ENCODE measurements around the gene CALR3. TPM values are rescaled to one million over a fixed set of nuclear protein-coding genes. Genes with fewer than 3 reads are reported as not detected.
"Not testable (repeated sequence)": the region's sequence is repeated elsewhere in the genome, so short reads cannot be mapped to it uniquely, and the experiment has no call there.

Gene CALR3
- total and polyA plus RNA-seq, 4 donors = 0.20 to 0.39 TPM; not detected in 2

- DNase-seq (ENCODE audit: low read depth in 4 of 6, low spot score in 6 of 6) = peak in 2 of 6 donors; percentile 42 to 56
- Histone ChIP-seq H3K27me3 (ENCODE audit: control insufficient read depth, insufficient read depth, low read length) (no peaks in the 10 kb centered on the region), H3K27ac (ENCODE audit: low read depth, low read length) (peak overlapping the region; percentile 25), H3K4me3 (ENCODE audit: low read depth, low read length) (peak overlapping the region; percentile 67), H3K36me3 (ENCODE audit: control insufficient read depth, insufficient read depth, low read length) (peaks cover 6% of the 10 kb centered on the region), H3K9me3 (ENCODE audit: control insufficient read depth, insufficient read depth, low read length) (no peaks in the 10 kb centered on the region), H3K4me1 (ENCODE audit: control insufficient read depth, insufficient read depth, low read length) (peaks cover 50% of the 10 kb centered on the region)
- WGBS (ENCODE audit: insufficient coverage) = under 1% methylated on average over 65 of the region's 67 CpGs
Measured at GRCh38 chr19:16470911-16471811, 24.8 kb downstream of the CALR3 start.

- peaks cover 52% of the 10 kb centered on the region for H3K4me1 ChIP-seq (ENCODE audit: control insufficient read depth, insufficient read depth, low read length)
- no peaks in the 10 kb centered on the region for H3K9me3 ChIP-seq (ENCODE audit: control insufficient read depth, insufficient read depth, low read length)
- DNase-seq (ENCODE audit: low read depth in 4 of 6, low spot score in 6 of 6) = peak in 1 of 6 donors; percentile 13
- no peaks in the 10 kb centered on the region for H3K27me3 ChIP-seq (ENCODE audit: control insufficient read depth, insufficient read depth, low read length)
- peak overlapping the region; percentile 67 for H3K4me3 ChIP-seq (ENCODE audit: low read depth, low read length)
- 30% methylated on average over 2 of the region's 7 CpGs for WGBS (ENCODE audit: insufficient coverage)
- peaks cover 6% of the 10 kb centered on the region for H3K36me3 ChIP-seq (ENCODE audit: control insufficient read depth, insufficient read depth, low read length)
- no peak overlapping the region for H3K27ac ChIP-seq (ENCODE audit: low read depth, low read length)
Measured at GRCh38 chr19:16470541-16470910, 25.4 kb downstream of the CALR3 start.

- peak in 2 of 6 donors; percentile 39 to 41 for DNase-seq (ENCODE audit: low read depth in 4 of 6, low spot score in 6 of 6)
- Histone ChIP-seq H3K4me1 (ENCODE audit: control insufficient read depth, insufficient read depth, low read length) (peaks cover 56% of the 10 kb centered on the region), H3K9me3 (ENCODE audit: control insufficient read depth, insufficient read depth, low read length) (no peaks in the 10 kb centered on the region), H3K27ac (ENCODE audit: low read depth, low read length) (peak overlapping the region; percentile 40), H3K36me3 (ENCODE audit: control insufficient read depth, insufficient read depth, low read length) (peaks cover 13% of the 10 kb centered on the region), H3K27me3 (ENCODE audit: control insufficient read depth, insufficient read depth, low read length) (no peaks in the 10 kb centered on the region), H3K4me3 (ENCODE audit: low read depth, low read length) (no peak overlapping the region)
- WGBS (ENCODE audit: insufficient coverage) = 44% methylated on average over 2 of the region's 6 CpGs
Measured at GRCh38 chr19:16467581-16467980, 28.4 kb downstream of the CALR3 start.

GRCh38 chr19:16466802-16467427, 29.1 kb downstream of the CALR3 start:
- 82% methylated on average over 5 of the region's 12 CpGs for WGBS (ENCODE audit: insufficient coverage)
- H3K4me1 ChIP-seq (ENCODE audit: control insufficient read depth, insufficient read depth, low read length) = peaks cover 57% of the 10 kb centered on the region
- H3K27ac ChIP-seq (ENCODE audit: low read depth, low read length) = not testable (repeated sequence)

GRCh38 chr19:16465239-16465638, 30.7 kb downstream of the CALR3 start:
- WGBS (ENCODE audit: insufficient coverage) = 94% methylated on average over 3 of the region's 5 CpGs
- Histone ChIP-seq H3K4me1 (ENCODE audit: control insufficient read depth, insufficient read depth, low read length) (peaks cover 61% of the 10 kb centered on the region), H3K36me3 (ENCODE audit: control insufficient read depth, insufficient read depth, low read length) (peaks cover 21% of the 10 kb centered on the region), H3K9me3 (ENCODE audit: control insufficient read depth, insufficient read depth, low read length) (no peaks in the 10 kb centered on the region), H3K27ac (ENCODE audit: low read depth, low read length) (no peak overlapping the region), H3K4me3 (ENCODE audit: low read depth, low read length) (no peak overlapping the region), H3K27me3 (ENCODE audit: control insufficient read depth, insufficient read depth, low read length) (no peaks in the 10 kb centered on the region)
- DNase-seq (ENCODE audit: low read depth in 4 of 6, low spot score in 6 of 6) = no peak

More at GRCh38 chr19:16466802-16467427, 29.1 kb downstream of the CALR3 start:
- not testable (repeated sequence) for H3K4me3 ChIP-seq (ENCODE audit: low read depth, low read length); H3K9me3 ChIP-seq (ENCODE audit: control insufficient read depth, insufficient read depth, low read length); DNase-seq (ENCODE audit: low read depth in 4 of 6, low spot score in 6 of 6); H3K27me3 ChIP-seq (ENCODE audit: control insufficient read depth, insufficient read depth, low read length)
- H3K36me3 ChIP-seq (ENCODE audit: control insufficient read depth, insufficient read depth, low read length) = peaks cover 17% of the 10 kb centered on the region

GRCh38 chr19:16463991-16464575, 31.9 kb downstream of the CALR3 start:
- peaks cover 51% of the 10 kb centered on the region for H3K4me1 ChIP-seq (ENCODE audit: control insufficient read depth, insufficient read depth, low read length)
- DNase-seq (ENCODE audit: low read depth in 4 of 6, low spot score in 6 of 6) = no peak
- 77% methylated on average over 12 of the region's 12 CpGs for WGBS (ENCODE audit: insufficient coverage)
- H3K4me3 ChIP-seq (ENCODE audit: low read depth, low read length) = no peak overlapping the region
- no peaks in the 10 kb centered on the region for H3K27me3 ChIP-seq (ENCODE audit: control insufficient read depth, insufficient read depth, low read length)
- H3K9me3 ChIP-seq (ENCODE audit: control insufficient read depth, insufficient read depth, low read length) = no peaks in the 10 kb centered on the region
- no peak overlapping the region for H3K27ac ChIP-seq (ENCODE audit: low read depth, low read length)
- peaks cover 19% of the 10 kb centered on the region for H3K36me3 ChIP-seq (ENCODE audit: control insufficient read depth, insufficient read depth, low read length)

- Histone ChIP-seq H3K27me3 (ENCODE audit: control insufficient read depth, insufficient read depth, low read length) (no peaks in the 10 kb centered on the region), H3K9me3 (ENCODE audit: control insufficient read depth, insufficient read depth, low read length) (no peaks in the 10 kb centered on the region), H3K27ac (ENCODE audit: low read depth, low read length) (no peak overlapping the region), H3K36me3 (ENCODE audit: control insufficient read depth, insufficient read depth, low read length) (peaks cover 15% of the 10 kb centered on the region), H3K4me1 (ENCODE audit: control insufficient read depth, insufficient read depth, low read length) (peaks cover 53% of the 10 kb centered on the region), H3K4me3 (ENCODE audit: low read depth, low read length) (no peak overlapping the region)
- 79% methylated on average over 6 of the region's 6 CpGs for WGBS (ENCODE audit: insufficient coverage)
- no peak for DNase-seq (ENCODE audit: low read depth in 4 of 6, low spot score in 6 of 6)
Measured at GRCh38 chr19:16463341-16463990, 32.5 kb downstream of the CALR3 start.

GRCh38 chr19:16462757-16463250, 33.2 kb downstream of the CALR3 start:
- DNase-seq (ENCODE audit: low read depth in 4 of 6, low spot score in 6 of 6) = no peak
- WGBS (ENCODE audit: insufficient coverage) = 81% methylated on average over 4 of the region's 6 CpGs
- Histone ChIP-seq H3K27me3 (ENCODE audit: control insufficient read depth, insufficient read depth, low read length) (no peaks in the 10 kb centered on the region), H3K36me3 (ENCODE audit: control insufficient read depth, insufficient read depth, low read length) (peaks cover 15% of the 10 kb centered on the region), H3K4me1 (ENCODE audit: control insufficient read depth, insufficient read depth, low read length) (peaks cover 53% of the 10 kb centered on the region), H3K27ac (ENCODE audit: low read depth, low read length) (no peak overlapping the region), H3K4me3 (ENCODE audit: low read depth, low read length) (no peak overlapping the region), H3K9me3 (ENCODE audit: control insufficient read depth, insufficient read depth, low read length) (no peaks in the 10 kb centered on the region)

- peak in 1 of 6 donors; percentile 90 for DNase-seq (ENCODE audit: low read depth in 4 of 6, low spot score in 6 of 6)
Measured at GRCh38 chr19:16461630-16462051, 34.3 kb downstream of the CALR3 start.

More at GRCh38 chr19:16461630-16462051, 34.3 kb downstream of the CALR3 start:
- Histone ChIP-seq H3K4me3 (ENCODE audit: low read depth, low read length) (no peak overlapping the region), H3K27me3 (ENCODE audit: control insufficient read depth, insufficient read depth, low read length) (no peaks in the 10 kb centered on the region), H3K9me3 (ENCODE audit: control insufficient read depth, insufficient read depth, low read length) (no peaks in the 10 kb centered on the region), H3K4me1 (ENCODE audit: control insufficient read depth, insufficient read depth, low read length) (peaks cover 54% of the 10 kb centered on the region), H3K27ac (ENCODE audit: low read depth, low read length) (no peak overlapping the region), H3K36me3 (ENCODE audit: control insufficient read depth, insufficient read depth, low read length) (peaks cover 15% of the 10 kb centered on the region)
- WGBS (ENCODE audit: insufficient coverage) = 49% methylated on average over 9 of the region's 9 CpGs

Measured in spinal cord (tissue), 10 donors.